H9 (cell line): Measurements from ENCODE around the gene FHIT. TPM values are rescaled to one million over a fixed set of nuclear protein-coding genes. Genes with fewer than 3 reads are reported as not detected.

Experiments used
- DNase-seq: peaks from one replicate; pipeline ENCODE4 v3.0.0-alpha.2; 2017
- H2AFZ ChIP-seq: one replicate; pipeline ENCODE4 v1.6.1; 2013; ENCODE audit warnings: mild to moderate bottlenecking, low read length, control low read depth, moderate library complexity
- H2AK5ac ChIP-seq: 2 replicates; pipeline ENCODE4 v1.6.1; 2013; ENCODE audit warnings: low read length, control low read depth, mixed read lengths; ENCODE audit not compliant: insufficient read length
- H2BK120ac ChIP-seq: one replicate; pipeline ENCODE4 v1.6.1; 2013; ENCODE audit warnings: low read depth, mild to moderate bottlenecking, low read length, control low read depth, inconsistent platforms; ENCODE audit not compliant: poor library complexity, severe bottlenecking
- H2BK12ac ChIP-seq: 2 replicates; pipeline ENCODE4 v1.6.1; 2013; ENCODE audit warnings: low read length, control low read depth, mixed read lengths, low read depth; ENCODE audit not compliant: insufficient read length
- H2BK15ac ChIP-seq: 2 replicates; pipeline ENCODE4 v1.6.1; 2013; ENCODE audit warnings: low read depth, low read length, control low read depth
- H2BK20ac ChIP-seq: one replicate; pipeline ENCODE4 v1.6.1; 2013; ENCODE audit warnings: low read depth, mild to moderate bottlenecking, low read length, control low read depth, inconsistent platforms; ENCODE audit not compliant: poor library complexity, severe bottlenecking
- H2BK5ac ChIP-seq: 2 replicates; pipeline ENCODE4 v1.6.1; 2013; ENCODE audit warnings: low read length, control low read depth, mixed read lengths; ENCODE audit not compliant: insufficient read length
- H3K14ac ChIP-seq: 2 replicates; pipeline ENCODE4 v1.6.1; 2013; ENCODE audit warnings: low read length, control low read depth; ENCODE audit not compliant: insufficient read depth
- H3K18ac ChIP-seq: 2 replicates; pipeline ENCODE4 v1.6.1; 2013; ENCODE audit warnings: low read depth, mild to moderate bottlenecking, mixed read lengths, low read length, control low read depth; ENCODE audit not compliant: insufficient read length
- H3K23ac ChIP-seq: 2 replicates; pipeline ENCODE4 v1.6.1; 2013; ENCODE audit warnings: low read length, control low read depth, mixed read lengths, low read depth; ENCODE audit not compliant: insufficient read length
- H3K23me2 ChIP-seq: 2 replicates; pipeline ENCODE4 v1.6.1; 2013; ENCODE audit warnings: low read depth, mild to moderate bottlenecking, mixed read lengths, low read length, control low read depth; ENCODE audit not compliant: insufficient read length, poor library complexity, severe bottlenecking
- H3K27ac ChIP-seq: 2 replicates; pipeline ENCODE4 v1.5.1; 2013; ENCODE audit warnings: low read length, control low read depth, mixed read lengths, low read depth; ENCODE audit not compliant: insufficient read length
- H3K27me3 ChIP-seq: 2 replicates; pipeline ENCODE4 v1.6.1; 2013; ENCODE audit warnings: low read length, control low read depth, inconsistent platforms; ENCODE audit not compliant: insufficient read depth
- H3K4ac ChIP-seq: 2 replicates; pipeline ENCODE4 v1.6.1; 2013; ENCODE audit warnings: low read depth, mild to moderate bottlenecking, control low read depth, inconsistent platforms, low read length, moderate library complexity
- H3K4me1 ChIP-seq: 2 replicates; pipeline ENCODE4 v1.6.1; 2013; ENCODE audit warnings: low read length, control low read depth, inconsistent platforms; ENCODE audit not compliant: insufficient read depth
- H3K4me2 ChIP-seq: 2 replicates; pipeline ENCODE4 v1.6.1; 2013; ENCODE audit warnings: low read length, control low read depth, mixed read lengths; ENCODE audit not compliant: insufficient read length, insufficient read depth
- H3K56ac ChIP-seq: 2 replicates; pipeline ENCODE4 v1.6.1; 2013; ENCODE audit warnings: low read depth, mild to moderate bottlenecking, mixed read lengths, low read length, control low read depth; ENCODE audit not compliant: insufficient read length
- H3K79me1 ChIP-seq: 2 replicates; pipeline ENCODE4 v1.6.1; 2013; ENCODE audit warnings: low read depth, mild to moderate bottlenecking, moderate library complexity, low read length, control low read depth, inconsistent platforms; ENCODE audit not compliant: insufficient read depth, poor library complexity, severe bottlenecking
- H3K79me2 ChIP-seq: 2 replicates; pipeline ENCODE4 v1.6.1; 2013; ENCODE audit warnings: low read length, control low read depth, inconsistent platforms; ENCODE audit not compliant: insufficient read depth
- H3K9ac ChIP-seq: 2 replicates; pipeline ENCODE4 v1.6.1; 2013; ENCODE audit warnings: low read length, control low read depth, mixed read lengths; ENCODE audit not compliant: insufficient read length; ENCODE audit errors: extremely low read depth
- H3K9me3 ChIP-seq: one replicate; pipeline ENCODE4 v1.6.1; 2013; ENCODE audit warnings: low read depth, low read length, inconsistent platforms; ENCODE audit not compliant: control insufficient read depth
- H3T11ph ChIP-seq: one replicate; pipeline ENCODE4 v1.6.1; 2013; ENCODE audit warnings: mild to moderate bottlenecking, low read length, control low read depth, inconsistent platforms
- H4K20me1 ChIP-seq: one replicate; pipeline ENCODE4 v1.6.1; 2013; ENCODE audit not compliant: control insufficient read depth, insufficient read length, insufficient read depth
- H4K5ac ChIP-seq: 2 replicates; pipeline ENCODE4 v1.6.1; 2013; ENCODE audit warnings: low read depth, mild to moderate bottlenecking, mixed read lengths, low read length, control low read depth; ENCODE audit not compliant: insufficient read length
- H4K8ac ChIP-seq: replicated peaks from 2 replicates; pipeline ENCODE4 v1.6.1; 2013; ENCODE audit warnings: low read length, control low read depth, mixed read lengths, low read depth; ENCODE audit not compliant: insufficient read length
- H4K91ac ChIP-seq: 2 replicates; pipeline ENCODE4 v1.6.1; 2013; ENCODE audit warnings: low read depth, mild to moderate bottlenecking, moderate library complexity, mixed read lengths, low read length, control low read depth; ENCODE audit not compliant: insufficient read length
- H3K27ac Mint-ChIP-seq, 3 experiments: 2 replicates in 2 of 3; 3 replicates in 1 of 3; pipeline ENCODE4 v1.8.0; 2020 to 2021; ENCODE audit warnings: mixed read lengths in 3 of 3, mild to moderate bottlenecking in 1 of 3, moderate library complexity in 1 of 3
- H3K27me3 Mint-ChIP-seq: 2 replicates; pipeline ENCODE4 v1.8.0; 2021; ENCODE audit warnings: low read depth, mild to moderate bottlenecking, moderate library complexity, mixed read lengths
- H3K36me3 Mint-ChIP-seq, 3 experiments: 2 replicates in 2 of 3; 3 replicates in 1 of 3; pipeline ENCODE4 v1.8.0; 2020 to 2021; ENCODE audit warnings: low read depth in 3 of 3, mixed read lengths in 3 of 3; ENCODE audit not compliant: insufficient read depth in 1 of 3
- H3K4me1 Mint-ChIP-seq, 2 experiments: 2 replicates each; pipeline ENCODE4 v1.8.0; 2020; ENCODE audit warnings: mixed read lengths in 2 of 2
- H3K4me3 Mint-ChIP-seq, 2 experiments: 2 replicates in 1 of 2; 3 replicates in 1 of 2; pipeline ENCODE4 v1.8.0; 2020 to 2021; ENCODE audit warnings: mild to moderate bottlenecking in 2 of 2, mixed read lengths in 2 of 2, moderate library complexity in 1 of 2
- H3K9me3 Mint-ChIP-seq, 2 experiments: 2 replicates in 1 of 2; 3 replicates in 1 of 2; pipeline ENCODE4 v1.8.0; 2020; ENCODE audit warnings: mild to moderate bottlenecking in 2 of 2, mixed read lengths in 2 of 2, moderate library complexity in 1 of 2
- WGBS: extraction: QIAGEN DNeasy Blood & Tissue Kit; methylation state at CpG from one replicate; pipeline ENCODE4 v1.1.7; 2013; ENCODE audit warnings: missing lambda C conversion rate, low lambda C conversion rate, mixed read lengths; ENCODE audit not compliant: insufficient read length; ENCODE audit errors: extremely low coverage; 5-methylcytosine and 5-hydroxymethylcytosine counted together
- total RNA-seq: library from RNA; stranded (reverse); gene quantifications from 2 replicates; pipeline ENCODE4 v1.2.1, GENCODE V29; 2021
- TF ChIP-seq, protein P1 (sequence below): fragments of 200-600 bp; sonication (generic); conservative IDR thresholded peaks from 3 replicates; pipeline ENCODE4 v1.8.0; 2021; ENCODE audit warnings: antibody characterized with exemption, mild to moderate bottlenecking

The FHIT gene
- total RNA-seq, 1 experiment from 2014 or later = 3.0 TPM

DNA sequence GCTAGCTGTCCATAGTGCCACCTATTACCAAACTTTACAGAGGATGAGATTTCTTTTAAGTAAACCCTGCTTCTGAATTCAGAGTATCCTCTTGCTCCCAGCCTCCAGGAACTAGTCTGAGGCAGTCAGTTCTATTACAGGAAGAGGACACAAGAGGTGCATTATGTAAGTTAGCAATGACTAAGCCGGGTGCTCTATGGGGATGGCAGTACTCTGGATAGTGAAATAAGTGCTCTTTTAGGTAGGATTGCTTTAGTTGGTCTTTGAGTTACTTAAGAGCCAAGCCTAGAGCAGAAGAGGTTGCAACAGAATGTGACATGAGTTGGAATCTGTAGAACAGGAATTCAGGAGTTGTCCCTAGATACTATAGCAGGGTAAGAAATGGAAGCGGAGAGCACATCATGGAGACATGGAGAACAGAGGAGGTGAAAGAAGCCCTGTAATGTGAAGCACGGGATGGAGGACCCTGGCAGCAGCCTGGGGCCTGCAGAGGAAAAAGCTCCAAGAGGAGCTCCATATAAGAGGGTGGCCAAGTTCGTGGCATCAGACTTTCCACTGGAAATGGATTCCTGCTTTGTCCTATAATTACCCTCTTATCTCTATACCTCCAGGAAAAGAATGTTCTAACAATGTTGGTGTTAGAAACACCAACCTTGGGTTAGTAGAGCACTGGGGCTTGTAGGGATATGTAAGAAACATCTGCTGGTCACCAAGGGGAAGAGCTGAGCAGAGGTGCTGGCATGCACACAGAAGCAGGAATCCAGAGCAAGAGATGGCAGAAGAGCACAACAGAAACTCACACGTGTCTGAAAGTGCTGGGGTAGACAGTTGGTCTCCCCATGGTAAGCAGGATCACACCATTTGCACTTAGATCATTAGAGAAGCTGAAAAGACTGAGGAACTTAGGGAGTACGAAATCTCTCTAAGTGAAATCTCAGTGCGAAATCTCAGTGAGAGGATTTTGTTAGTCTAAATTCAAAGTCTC is 851.1 kb downstream of the FHIT start:
- Histone ChIP-seq H3K79me2 (no peaks in the 10 kb centered on the region), H4K5ac (no peak overlapping the region), H4K8ac (no peak overlapping the region), H2BK5ac (no peak overlapping the region), H3K23me2 (no peaks in the 10 kb centered on the region), H2AK5ac (no peak overlapping the region), H2BK15ac (no peak overlapping the region), H3K27me3 (no peaks in the 10 kb centered on the region), H4K20me1 (no peaks in the 10 kb centered on the region), H3K4ac (no peak overlapping the region), H3T11ph (no peak overlapping the region), H4K91ac (no peak overlapping the region), H3K4me2 (no peak overlapping the region), H3K23ac (no peak overlapping the region), H3K9ac (no peak overlapping the region), H3K4me1 (peaks cover 4% of the 10 kb centered on the region; the same call in 1 of the 2 replicates), H2BK120ac (no peak overlapping the region), H3K56ac (no peak overlapping the region), H2BK12ac (no peak overlapping the region), H3K9me3 (no peaks in the 10 kb centered on the region), H2AFZ (no peak overlapping the region), H3K18ac (no peak overlapping the region), H3K79me1 (no peaks in the 10 kb centered on the region), H2BK20ac (no peak overlapping the region), H3K27ac (no peak overlapping the region), H3K14ac (no peak overlapping the region)
- H3K4me3 Mint-ChIP-seq = no peak overlapping the region
- peaks cover 2 to 14% (median 6%) of the 10 kb centered on the region in 3 experiments; a peak in 6 of 7 replicates for H3K36me3 Mint-ChIP-seq
- no peak for DNase-seq
- H3K27me3 Mint-ChIP-seq = no peaks in the 10 kb centered on the region; the same call in 1 of the 2 replicates
- peaks cover 6 to 9% of the 10 kb centered on the region in 2 experiments; a peak in 3 of 5 replicates for H3K9me3 Mint-ChIP-seq
- no CpG with 5 or more reads among the region's 7 CpGs for WGBS
- peak overlapping the region in 1 of 3 experiments; percentile 5; a peak in 1 of 7 replicates for H3K27ac Mint-ChIP-seq
- TF ChIP-seq, protein P1, sequence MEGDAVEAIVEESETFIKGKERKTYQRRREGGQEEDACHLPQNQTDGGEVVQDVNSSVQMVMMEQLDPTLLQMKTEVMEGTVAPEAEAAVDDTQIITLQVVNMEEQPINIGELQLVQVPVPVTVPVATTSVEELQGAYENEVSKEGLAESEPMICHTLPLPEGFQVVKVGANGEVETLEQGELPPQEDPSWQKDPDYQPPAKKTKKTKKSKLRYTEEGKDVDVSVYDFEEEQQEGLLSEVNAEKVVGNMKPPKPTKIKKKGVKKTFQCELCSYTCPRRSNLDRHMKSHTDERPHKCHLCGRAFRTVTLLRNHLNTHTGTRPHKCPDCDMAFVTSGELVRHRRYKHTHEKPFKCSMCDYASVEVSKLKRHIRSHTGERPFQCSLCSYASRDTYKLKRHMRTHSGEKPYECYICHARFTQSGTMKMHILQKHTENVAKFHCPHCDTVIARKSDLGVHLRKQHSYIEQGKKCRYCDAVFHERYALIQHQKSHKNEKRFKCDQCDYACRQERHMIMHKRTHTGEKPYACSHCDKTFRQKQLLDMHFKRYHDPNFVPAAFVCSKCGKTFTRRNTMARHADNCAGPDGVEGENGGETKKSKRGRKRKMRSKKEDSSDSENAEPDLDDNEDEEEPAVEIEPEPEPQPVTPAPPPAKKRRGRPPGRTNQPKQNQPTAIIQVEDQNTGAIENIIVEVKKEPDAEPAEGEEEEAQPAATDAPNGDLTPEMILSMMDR = no peak
- peaks cover 23 to 36% of the 10 kb centered on the region in 2 experiments for H3K4me1 Mint-ChIP-seq
